ENCODE results near the gene FAM171A1.

The FAM171A1 gene

DNA sequence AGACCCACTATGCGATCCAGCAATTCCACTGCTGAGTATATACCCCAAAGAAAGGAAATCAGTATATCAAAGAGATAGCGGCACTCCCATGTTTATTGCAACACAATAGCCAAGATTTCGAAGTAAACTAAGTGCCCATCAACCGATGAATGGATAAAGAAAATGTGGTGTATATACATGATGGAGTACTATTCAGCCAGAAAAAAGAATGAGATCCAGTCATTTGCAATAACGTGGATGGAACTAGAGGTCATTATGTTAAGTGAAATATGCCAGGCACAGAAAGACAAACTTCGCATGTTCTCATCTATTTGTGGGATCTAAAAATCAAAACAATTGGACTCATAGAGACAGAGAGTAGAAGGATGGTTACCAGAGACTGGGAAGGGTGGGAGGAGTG, 195.5 kb downstream of the FAM171A1 start:
- no peaks in the 10 kb centered on the region for H3K9me2 ChIP-seq (ENCODE audit: low read depth, low read length)
- no peaks in the 10 kb centered on the region for H4K20me1 ChIP-seq (ENCODE audit: insufficient read depth, low read length)
- no peak overlapping the region for H3K9ac ChIP-seq (ENCODE audit: low read length)
- H3K4me1 ChIP-seq (ENCODE audit: insufficient read depth, low read length, severe bottlenecking): no peaks in the 10 kb centered on the region
- H3K4me2 ChIP-seq (ENCODE audit: low read length): no peak overlapping the region
- no peak for TF ChIP-seq EZH2 (IDR thresholded peaks at IDR 0.05; ENCODE audit: borderline replicate concordance, low read length)
- TF ChIP-seq, protein P1, sequence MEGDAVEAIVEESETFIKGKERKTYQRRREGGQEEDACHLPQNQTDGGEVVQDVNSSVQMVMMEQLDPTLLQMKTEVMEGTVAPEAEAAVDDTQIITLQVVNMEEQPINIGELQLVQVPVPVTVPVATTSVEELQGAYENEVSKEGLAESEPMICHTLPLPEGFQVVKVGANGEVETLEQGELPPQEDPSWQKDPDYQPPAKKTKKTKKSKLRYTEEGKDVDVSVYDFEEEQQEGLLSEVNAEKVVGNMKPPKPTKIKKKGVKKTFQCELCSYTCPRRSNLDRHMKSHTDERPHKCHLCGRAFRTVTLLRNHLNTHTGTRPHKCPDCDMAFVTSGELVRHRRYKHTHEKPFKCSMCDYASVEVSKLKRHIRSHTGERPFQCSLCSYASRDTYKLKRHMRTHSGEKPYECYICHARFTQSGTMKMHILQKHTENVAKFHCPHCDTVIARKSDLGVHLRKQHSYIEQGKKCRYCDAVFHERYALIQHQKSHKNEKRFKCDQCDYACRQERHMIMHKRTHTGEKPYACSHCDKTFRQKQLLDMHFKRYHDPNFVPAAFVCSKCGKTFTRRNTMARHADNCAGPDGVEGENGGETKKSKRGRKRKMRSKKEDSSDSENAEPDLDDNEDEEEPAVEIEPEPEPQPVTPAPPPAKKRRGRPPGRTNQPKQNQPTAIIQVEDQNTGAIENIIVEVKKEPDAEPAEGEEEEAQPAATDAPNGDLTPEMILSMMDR (IDR thresholded peaks at IDR 0.05; ENCODE audit: low read length): no peak
- H3F3A ChIP-seq (ENCODE audit: insufficient read depth, low read length): no peaks in the 10 kb centered on the region
- no peaks in the 10 kb centered on the region for H3K36me3 ChIP-seq (ENCODE audit: insufficient read depth, low read length)
- no peaks in the 10 kb centered on the region for H3K27me3 ChIP-seq (ENCODE audit: insufficient read depth, low read length)
- H3K27ac ChIP-seq (ENCODE audit: low read depth, low read length, poor library complexity, severe bottlenecking): no peak overlapping the region
- H3K4me3 ChIP-seq (ENCODE audit: low read depth, low read length, poor library complexity, severe bottlenecking): no peak overlapping the region
- no peaks in the 10 kb centered on the region for H3K9me3 ChIP-seq (ENCODE audit: low read length)
- H2AFZ ChIP-seq (ENCODE audit: low read length): no peak overlapping the region
- no peaks in the 10 kb centered on the region for H3K79me2 ChIP-seq (ENCODE audit: insufficient read depth, low read length)

- Histone ChIP-seq H3K36me3 (ENCODE audit: insufficient read depth, low read length) (no peaks in the 10 kb centered on the region), H3K4me1 (ENCODE audit: insufficient read depth, low read length, severe bottlenecking) (peaks cover 22% of the 10 kb centered on the region), H3K79me2 (ENCODE audit: insufficient read depth, low read length) (no peaks in the 10 kb centered on the region), H3K27me3 (ENCODE audit: insufficient read depth, low read length) (no peaks in the 10 kb centered on the region), H2AFZ (ENCODE audit: low read length) (no peak overlapping the region), H3K9me2 (ENCODE audit: low read depth, low read length) (no peaks in the 10 kb centered on the region), H3K4me3 (ENCODE audit: low read depth, low read length, poor library complexity, severe bottlenecking) (no peak overlapping the region), H4K20me1 (ENCODE audit: insufficient read depth, low read length) (no peaks in the 10 kb centered on the region), H3K4me2 (ENCODE audit: low read length) (no peak overlapping the region), H3K27ac (ENCODE audit: low read depth, low read length, poor library complexity, severe bottlenecking) (no peak overlapping the region), H3K9me3 (ENCODE audit: low read length) (no peaks in the 10 kb centered on the region), H3F3A (ENCODE audit: insufficient read depth, low read length) (no peaks in the 10 kb centered on the region), H3K9ac (ENCODE audit: low read length) (no peak overlapping the region)
- no peak for TF ChIP-seq EZH2 (IDR thresholded peaks at IDR 0.05; ENCODE audit: borderline replicate concordance, low read length)
- TF ChIP-seq, protein P1 (IDR thresholded peaks at IDR 0.05; ENCODE audit: low read length): no peak
These were observed 198.7 kb downstream of the FAM171A1 start for GRCh38 chr10:15172306-15172840.

GRCh38 chr10:15169555-15170401, 201.3 kb downstream of the FAM171A1 start:
- H2AFZ ChIP-seq (ENCODE audit: low read length): no peak overlapping the region
- H3K27ac ChIP-seq (ENCODE audit: low read depth, low read length, poor library complexity, severe bottlenecking): peak overlapping the region; percentile 55
- H4K20me1 ChIP-seq (ENCODE audit: insufficient read depth, low read length): no peaks in the 10 kb centered on the region
- H3F3A ChIP-seq (ENCODE audit: insufficient read depth, low read length): no peaks in the 10 kb centered on the region
- no peaks in the 10 kb centered on the region for H3K79me2 ChIP-seq (ENCODE audit: insufficient read depth, low read length)
- H3K4me3 ChIP-seq (ENCODE audit: low read depth, low read length, poor library complexity, severe bottlenecking): peak overlapping the region; percentile 39
- H3K9me3 ChIP-seq (ENCODE audit: low read length): no peaks in the 10 kb centered on the region
- H3K36me3 ChIP-seq (ENCODE audit: insufficient read depth, low read length): no peaks in the 10 kb centered on the region
- no peaks in the 10 kb centered on the region for H3K27me3 ChIP-seq (ENCODE audit: insufficient read depth, low read length)
- TF ChIP-seq EZH2 (IDR thresholded peaks at IDR 0.05; ENCODE audit: borderline replicate concordance, low read length): no peak
- TF ChIP-seq, protein P1 (IDR thresholded peaks at IDR 0.05; ENCODE audit: low read length): no peak
- peaks cover 22% of the 10 kb centered on the region for H3K4me1 ChIP-seq (ENCODE audit: insufficient read depth, low read length, severe bottlenecking)
- H3K9me2 ChIP-seq (ENCODE audit: low read depth, low read length): no peaks in the 10 kb centered on the region
- peak overlapping the region; percentile 17; the same call in 1 of the 2 replicates for H3K9ac ChIP-seq (ENCODE audit: low read length)
- peak overlapping the region; percentile 58; the same call in 1 of the 2 replicates for H3K4me2 ChIP-seq (ENCODE audit: low read length)

Data from OCI-LY1 (cell line).